GM12892 (cell line): ENCODE results near the gene KIF2C.
"Not testable (repeated sequence)": the region's sequence is repeated elsewhere in the genome, so short reads cannot be mapped to it uniquely, and the experiment has no call there.

Experiments
- POLR2A ChIP-seq: IDR thresholded peaks from 2 replicates; pipeline ENCODE4 v1.6.1; 2011; ENCODE audit warnings: low read depth, low read length, control low read depth
- POLR2AphosphoS5 ChIP-seq: IDR thresholded peaks from 2 replicates; pipeline ENCODE4 v1.6.1; 2011; ENCODE audit warnings: low read depth, low read length, control low read depth

GRCh38 chr1:44810762-44811105, 71.1 kb downstream of the KIF2C start:
- TF ChIP-seq POLR2A, POLR2AphosphoS5: not testable (repeated sequence)
